Stimulated activated CD4-positive, alpha-beta T cell treated with anti-CD3 and anti-CD28 coated beads, Interleukin-12 subunit alpha, Interleukin-12 subunit beta, amount 100 ng/mL, for 24 hours (primary cell): ENCODE results near the gene PMEPA1.

Source experiments
- DNase-seq, 2 experiments: peaks; one replicate each; pipeline ENCODE4 v3.0.0-alpha.2; 2020; ENCODE audit warnings: low read depth in 2 of 2

PMEPA1 gene

DNA sequence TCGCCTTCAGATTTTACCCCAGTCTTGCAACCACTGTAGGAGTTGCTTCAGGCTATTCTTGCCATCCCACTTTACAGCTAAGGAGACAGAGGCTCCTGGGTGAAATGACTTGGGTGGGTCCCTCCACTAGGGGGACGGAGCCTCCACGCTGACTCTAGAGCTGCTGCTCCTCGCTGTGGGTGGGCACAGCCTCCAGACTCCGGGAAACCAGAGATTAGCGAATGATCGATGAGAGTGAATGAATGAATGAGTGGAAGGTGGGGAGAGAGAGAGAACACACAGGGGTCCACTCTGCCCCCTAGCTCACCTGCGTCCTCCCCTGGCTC lies 100.0 kb downstream of the PMEPA1 start:
- no peak for DNase-seq

DNA sequence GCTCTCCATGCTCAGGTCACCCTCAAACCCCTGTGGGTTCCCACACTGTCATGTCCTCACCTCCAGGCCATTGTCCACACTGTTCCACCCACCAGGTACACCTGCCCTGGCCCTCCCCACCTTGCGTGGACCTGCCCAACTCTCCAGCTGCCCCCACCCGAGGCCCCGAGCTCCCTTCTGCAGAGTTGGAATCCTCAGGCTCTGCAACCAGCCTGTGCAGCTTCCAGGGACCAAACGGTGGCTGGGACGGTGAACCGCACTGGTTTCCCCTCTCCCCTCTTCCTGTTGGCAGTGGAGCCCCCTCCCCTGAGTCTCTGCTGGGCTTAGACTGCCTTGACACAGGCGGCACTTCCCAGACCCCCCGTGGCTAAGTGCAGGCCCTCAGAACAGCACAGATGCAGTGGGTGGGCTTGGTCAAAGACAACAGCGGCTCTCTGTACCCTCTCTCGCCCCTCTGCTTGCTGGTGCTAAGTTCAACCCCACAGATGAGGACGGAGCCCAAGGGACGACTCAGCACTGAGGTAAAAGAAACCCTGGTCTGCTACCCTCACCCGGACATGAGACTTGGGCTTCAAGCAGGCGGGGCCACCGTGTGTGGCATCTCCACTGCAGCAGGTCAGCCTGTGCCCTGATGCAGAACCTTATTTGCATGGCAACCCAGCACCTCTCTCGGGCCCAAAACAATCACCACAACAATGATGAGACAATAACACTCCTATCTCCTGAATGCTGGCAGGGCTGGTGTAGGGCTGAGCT lies 100.6 kb downstream of the PMEPA1 start:
- no peak for DNase-seq

DNA sequence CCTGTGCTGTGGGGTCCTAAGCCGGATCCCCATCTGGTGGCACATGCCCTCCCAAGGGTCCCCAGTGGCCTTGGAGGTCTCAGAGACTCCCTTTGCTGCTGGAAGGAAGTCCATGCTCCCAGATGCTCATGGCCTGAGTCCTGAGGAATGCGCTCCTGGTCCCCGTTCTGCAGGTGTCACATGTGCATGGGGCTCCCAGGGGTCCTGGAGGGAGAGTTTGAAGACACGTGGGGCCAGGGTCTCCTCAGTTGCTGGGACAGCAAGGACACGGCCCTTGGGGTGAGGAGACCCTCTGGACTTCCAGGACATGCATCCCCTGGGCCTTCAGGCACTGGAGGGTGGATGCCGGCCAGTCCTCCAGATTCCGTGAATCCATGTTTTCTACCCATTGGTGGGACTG lies 101.3 kb downstream of the PMEPA1 start:
- DNase-seq, result no peak

DNA sequence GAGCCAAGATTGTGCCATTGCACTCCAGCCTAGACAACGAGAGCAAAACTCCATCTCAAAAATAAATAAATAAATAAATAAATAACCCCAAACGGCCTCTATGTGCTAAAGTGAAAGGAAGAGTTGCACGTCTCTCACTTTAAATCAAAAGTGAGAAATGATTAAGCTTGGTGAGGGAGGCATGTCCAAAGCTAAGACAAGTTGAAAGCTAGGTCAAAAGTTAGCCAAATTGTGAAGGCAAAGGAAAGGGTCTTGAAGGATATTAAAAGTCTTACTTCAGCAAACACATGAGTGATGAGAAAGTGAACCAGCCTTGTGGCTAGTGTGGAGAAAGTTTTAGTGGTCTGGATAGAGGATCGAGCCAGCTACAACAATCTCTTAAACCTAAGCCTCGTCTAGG lies 103.9 kb downstream of the PMEPA1 start:
- DNase-seq, result no peak

DNA sequence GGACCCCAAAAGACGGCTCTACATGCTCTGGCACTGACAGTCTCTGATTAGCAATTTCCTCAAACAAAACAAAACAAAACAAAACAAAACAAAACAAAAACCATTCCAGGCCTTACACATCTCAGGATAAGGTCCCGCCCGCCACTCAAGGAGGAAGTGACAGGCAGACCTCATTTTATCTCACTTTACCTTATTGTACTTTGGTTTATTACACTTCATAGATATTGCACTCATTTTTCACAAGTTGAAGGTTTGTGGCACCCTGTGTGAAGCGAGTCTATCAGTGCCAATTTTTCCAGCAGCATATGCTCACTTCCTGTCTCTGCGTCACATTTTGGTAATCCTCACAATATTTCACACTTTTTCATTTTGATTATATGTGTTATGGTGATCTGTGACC lies 104.8 kb downstream of the PMEPA1 start:
- DNase-seq, result no peak

DNA sequence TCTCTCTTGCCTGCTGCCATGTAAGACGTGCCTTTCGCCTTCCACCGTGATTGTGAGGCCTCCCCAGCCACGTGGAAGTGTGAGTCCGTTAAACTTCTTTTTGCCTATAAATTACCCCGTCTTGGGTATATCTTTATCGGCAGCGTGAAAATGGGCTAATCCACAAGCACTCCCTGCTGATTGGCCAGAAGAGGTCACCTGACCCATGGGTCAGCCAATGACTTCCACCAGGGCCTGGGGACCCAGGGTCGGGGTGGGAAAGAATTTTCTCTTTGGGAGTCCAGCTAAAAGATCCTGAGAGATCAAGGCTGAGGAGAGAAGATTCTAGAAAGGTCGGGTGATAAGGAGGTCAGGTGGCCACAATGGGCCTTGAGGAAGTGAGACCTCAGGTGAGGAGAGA lies 106.7 kb downstream of the PMEPA1 start:
- no peak for DNase-seq

DNA sequence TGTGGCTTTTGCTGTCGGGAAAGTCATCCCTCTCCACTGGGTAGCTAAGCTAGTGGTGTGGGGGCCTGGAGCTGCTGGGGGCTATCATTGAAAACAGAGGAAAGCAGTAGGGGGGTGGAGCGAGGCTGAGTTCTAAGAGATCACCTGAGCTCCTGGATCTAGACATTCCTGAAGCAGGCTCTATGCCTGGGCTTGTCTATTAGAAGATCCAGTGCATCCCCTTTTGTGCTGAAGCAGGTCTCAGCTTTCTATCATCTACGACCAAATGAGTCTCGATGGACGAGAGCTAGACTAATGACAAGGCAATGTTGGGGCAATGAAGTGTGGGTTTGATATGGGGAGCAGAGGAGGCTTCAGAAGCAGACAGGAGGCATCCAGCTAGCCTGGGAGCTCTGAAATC lies 108.1 kb downstream of the PMEPA1 start:
- DNase-seq, result no peak

DNA sequence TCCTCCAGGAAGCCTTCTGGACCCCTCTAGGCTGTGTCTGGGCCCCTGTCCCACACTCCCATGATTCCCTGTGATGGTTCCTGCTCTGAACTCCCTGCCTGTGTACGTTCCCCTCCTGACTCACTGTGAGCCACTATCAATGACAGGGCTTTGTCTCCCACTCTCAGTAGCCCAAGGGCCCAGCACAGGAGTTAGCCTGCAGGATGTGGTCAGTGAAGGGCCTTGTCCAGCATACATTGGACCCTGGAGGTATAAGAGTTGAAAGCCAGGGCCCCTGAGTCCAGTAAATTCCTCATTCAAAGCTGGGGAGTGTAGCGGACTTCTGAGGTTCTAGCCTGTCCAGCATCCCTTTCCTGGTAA lies 108.6 kb downstream of the PMEPA1 start:
- no peak for DNase-seq

DNA sequence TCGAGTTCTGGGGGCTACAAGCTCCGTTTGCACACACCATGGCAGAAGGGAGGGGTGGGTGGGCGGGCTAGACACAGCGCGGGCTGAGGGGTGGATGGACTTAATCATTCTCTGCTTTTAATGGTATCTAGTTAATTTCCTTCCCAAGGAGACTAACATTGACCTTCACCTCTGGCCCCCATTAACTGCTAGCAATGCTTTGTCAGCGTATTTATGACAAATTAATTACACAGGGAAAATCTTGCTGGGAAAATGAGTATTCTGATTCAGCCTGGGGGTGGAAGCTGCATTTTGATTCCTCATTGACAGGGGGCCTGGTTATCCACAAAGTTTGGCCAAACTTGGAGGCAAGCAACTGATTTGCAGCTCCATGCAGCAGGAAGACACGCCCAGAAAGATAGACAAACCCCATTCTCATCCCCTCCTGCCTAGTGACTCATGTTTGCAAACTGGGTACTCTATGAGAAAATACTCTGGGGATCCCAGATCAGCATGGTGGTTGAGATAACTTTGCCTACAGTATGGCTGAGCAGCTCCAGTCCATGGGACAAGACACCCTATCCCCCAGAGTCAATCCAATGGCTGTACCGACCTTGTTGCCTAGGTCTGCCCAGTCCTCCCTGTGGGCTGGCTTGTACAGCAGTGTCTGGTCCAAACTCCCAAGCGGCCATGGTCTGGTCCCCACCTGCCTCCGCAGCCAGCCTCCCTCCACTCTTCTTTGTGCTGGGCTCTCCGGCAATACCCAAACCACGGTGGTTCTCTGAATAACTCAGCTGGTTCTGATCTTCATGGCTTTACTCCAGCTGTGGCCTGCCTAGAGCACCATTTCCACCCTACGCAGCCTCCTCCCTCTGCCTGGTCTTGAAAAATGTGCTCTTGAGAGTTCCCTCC lies 109.2 kb downstream of the PMEPA1 start:
- no peak for DNase-seq

DNA sequence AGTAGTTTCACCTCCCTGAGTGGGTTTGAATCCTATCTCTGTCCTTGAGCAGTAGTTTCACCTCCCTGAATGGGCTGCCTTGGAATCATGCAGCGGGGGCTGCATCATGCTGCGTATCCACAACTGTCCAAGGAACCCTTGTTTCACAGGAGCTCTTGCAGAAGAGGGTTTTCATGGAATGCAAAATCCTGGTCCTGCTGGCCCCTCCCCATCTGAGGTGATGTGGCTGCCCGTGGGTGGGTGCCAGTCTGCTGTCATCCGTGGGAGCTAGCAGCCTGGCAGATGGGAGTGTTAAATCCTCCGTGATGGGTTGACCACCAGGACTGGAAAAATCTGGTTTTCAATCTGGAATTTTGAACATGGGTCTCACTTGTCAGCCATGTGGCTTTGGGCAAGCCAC lies 111.3 kb downstream of the PMEPA1 start:
- DNase-seq, result no peak
